Prostate gland (tissue), 2 donors: ENCODE measurements around the gene LIG3. TPM values are rescaled to one million over a fixed set of nuclear protein-coding genes. Genes with fewer than 3 reads are reported as not detected.

Experiments used
- DNase-seq: peaks from one replicate; pipeline ENCODE4 v3.0.0-alpha.2; 2019; ENCODE audit warnings: low spot score
- H3K27ac ChIP-seq, 2 donors: fragments of 200-600 bp; sonication (generic); 2 replicates each; pipeline ENCODE4 v1.5.1; 2017 to 2019
- H3K27me3 ChIP-seq: fragments of 200-600 bp; sonication (generic); replicated peaks from 2 replicates; pipeline ENCODE4 v1.5.1; 2019; ENCODE audit not compliant: insufficient read depth
- H3K36me3 ChIP-seq, 2 donors: fragments of 200-600 bp; sonication (generic); 1 replicate in 1 of 2; 2 replicates in 1 of 2; pipeline versions ENCODE4 v1.5.1 to v1.8.1; 2017 to 2019
- H3K4me1 ChIP-seq: fragments of 200-600 bp; sonication (generic); replicated peaks from 2 replicates; pipeline ENCODE4 v1.5.1; 2019
- H3K4me3 ChIP-seq, 2 donors: fragments of 200-600 bp; sonication (generic); 2 replicates each; pipeline ENCODE4 v1.5.1; 2017 to 2019
- H3K9me3 ChIP-seq: fragments of 200-600 bp; sonication (generic); 2 replicates; pipeline ENCODE4 v1.5.1; 2017
- POLR2A ChIP-seq: fragments of 450-650 bp; IDR thresholded peaks from one replicate; pipeline ENCODE4 v1.6.1; 2016; ENCODE audit warnings: antibody characterized with exemption, mild to moderate bottlenecking
- POLR2AphosphoS5 ChIP-seq: sonication (generic); formaldehyde crosslinking; IDR thresholded peaks from one replicate; pipeline ENCODE4 v1.6.1; 2017; ENCODE audit warnings: antibody characterized with exemption
- WGBS: methylation state at CpG from one replicate; pipeline ENCODE4 v1.1.5; 2018; 5-methylcytosine and 5-hydroxymethylcytosine counted together
- intact Hi-C: fragments of 100-400 bp; cut with DNase I; formaldehyde crosslinking; loops from one replicate; pipeline ENCODE4 v1.14.2; 2022
- total RNA-seq, 2 donors: library from RNA; depleted of rRNA; stranded (reverse); fragments of >200 nt; gene quantifications; one replicate each; pipeline ENCODE4 v1.1.0, GENCODE V29; 2016
- TF ChIP-seq, protein P1 (sequence below), 4 experiments: fragments of 200-600 bp in 2 of 4; fragments of 450-650 bp in 2 of 4; sonication (generic) in 2 of 4; IDR thresholded peaks; 1 replicate in 3 of 4; 2 replicates in 1 of 4; pipeline ENCODE4 v1.5.1; 2016 to 2019; ENCODE audit warnings: antibody characterized with exemption in 4 of 4, mild to moderate bottlenecking in 2 of 4, moderate library complexity in 2 of 4

The LIG3 gene
- total RNA-seq, 2 donors from 2014 or later, result 49.2 to 54.0 TPM

DNA sequence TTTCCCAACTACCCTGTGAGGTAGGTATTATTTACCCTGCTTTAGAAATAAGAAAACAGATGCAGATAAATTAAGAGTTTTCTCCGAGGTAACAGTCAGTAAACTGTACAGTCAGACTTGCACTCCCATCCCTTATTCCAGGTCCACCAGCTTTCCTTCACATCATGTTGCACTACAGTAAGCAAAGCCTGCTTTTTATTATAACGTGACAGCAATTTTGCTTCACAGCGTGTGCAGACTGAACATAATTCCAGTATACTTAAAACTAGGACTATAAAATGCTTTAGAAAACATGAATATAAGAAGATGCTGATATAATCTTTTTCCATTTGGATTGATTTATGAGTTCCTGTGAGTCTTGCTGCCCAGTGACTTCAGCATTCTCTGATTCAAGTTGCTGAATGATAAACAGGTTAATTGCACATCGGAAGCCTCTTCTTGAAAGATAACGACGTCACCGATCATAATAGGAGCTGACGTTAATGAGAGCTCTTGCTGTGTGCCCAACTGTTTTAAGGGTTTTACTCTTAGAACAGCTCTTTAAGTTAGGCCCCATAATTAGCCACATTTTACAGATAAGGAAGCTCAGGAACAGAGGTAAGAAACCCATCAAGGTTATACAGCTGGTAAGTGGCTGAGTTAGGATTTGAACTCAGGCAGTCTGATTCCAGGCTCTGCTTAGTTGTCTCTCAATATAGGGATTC is 1.4 kb downstream of the LIG3 start:
- whole genome bisulfite sequencing, result 5% methylated on average over 8 of the region's 8 CpGs
- no peak for TF ChIP-seq POLR2A
- no peak for TF ChIP-seq POLR2AphosphoS5
- TF ChIP-seq, protein P1, sequence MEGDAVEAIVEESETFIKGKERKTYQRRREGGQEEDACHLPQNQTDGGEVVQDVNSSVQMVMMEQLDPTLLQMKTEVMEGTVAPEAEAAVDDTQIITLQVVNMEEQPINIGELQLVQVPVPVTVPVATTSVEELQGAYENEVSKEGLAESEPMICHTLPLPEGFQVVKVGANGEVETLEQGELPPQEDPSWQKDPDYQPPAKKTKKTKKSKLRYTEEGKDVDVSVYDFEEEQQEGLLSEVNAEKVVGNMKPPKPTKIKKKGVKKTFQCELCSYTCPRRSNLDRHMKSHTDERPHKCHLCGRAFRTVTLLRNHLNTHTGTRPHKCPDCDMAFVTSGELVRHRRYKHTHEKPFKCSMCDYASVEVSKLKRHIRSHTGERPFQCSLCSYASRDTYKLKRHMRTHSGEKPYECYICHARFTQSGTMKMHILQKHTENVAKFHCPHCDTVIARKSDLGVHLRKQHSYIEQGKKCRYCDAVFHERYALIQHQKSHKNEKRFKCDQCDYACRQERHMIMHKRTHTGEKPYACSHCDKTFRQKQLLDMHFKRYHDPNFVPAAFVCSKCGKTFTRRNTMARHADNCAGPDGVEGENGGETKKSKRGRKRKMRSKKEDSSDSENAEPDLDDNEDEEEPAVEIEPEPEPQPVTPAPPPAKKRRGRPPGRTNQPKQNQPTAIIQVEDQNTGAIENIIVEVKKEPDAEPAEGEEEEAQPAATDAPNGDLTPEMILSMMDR (IDR thresholded peaks at IDR 0.05), result no peak
- Histone ChIP-seq H3K4me3 (peak overlapping the region; percentile 85 to 91), H3K27ac (peak overlapping the region; percentile 99 to 100), H3K36me3 (no peaks in the 10 kb centered on the region), H3K4me1 (no peaks in the 10 kb centered on the region), H3K9me3 (no peaks in the 10 kb centered on the region), H3K27me3 (no peaks in the 10 kb centered on the region)
- intact Hi-C loops, result loop anchor here (1.0 kb wide), 1 partner anchor 82 kb away; the partner anchor contains the start of gene RFFL
- no peak for DNase-seq

DNA sequence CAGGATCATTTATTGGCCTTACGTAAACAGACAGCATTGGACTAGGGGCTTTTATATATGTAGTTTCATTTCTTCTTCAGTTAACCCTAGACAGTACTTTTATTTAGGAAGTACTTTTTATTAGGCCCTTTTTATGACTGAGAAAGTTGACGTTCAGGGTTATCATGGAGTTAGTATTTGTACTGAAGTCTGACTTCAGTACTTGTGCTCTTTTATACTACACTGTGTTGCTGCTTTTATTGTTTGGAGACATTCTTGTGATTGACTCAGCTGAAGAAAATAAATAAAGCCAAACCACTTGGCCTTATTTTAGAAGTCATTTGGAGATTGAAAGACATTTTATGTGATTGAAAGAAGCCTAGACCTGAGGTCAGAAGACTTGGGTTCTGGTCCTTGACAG is 6.9 kb downstream of the LIG3 start:
- Histone ChIP-seq H3K4me3 (no peak overlapping the region), H3K36me3 (no peaks in the 10 kb centered on the region), H3K27ac (peak overlapping the region; percentile 45 to 75), H3K9me3 (no peaks in the 10 kb centered on the region), H3K4me1 (peaks cover 7% of the 10 kb centered on the region), H3K27me3 (no peaks in the 10 kb centered on the region)
- DNase-seq, result no peak
- 57% methylated on average over 2 of the region's 2 CpGs for WGBS
- no peak for TF ChIP-seq POLR2A
- peak; percentile 46 for TF ChIP-seq POLR2AphosphoS5
- intact Hi-C loops, result no loop called here

DNA sequence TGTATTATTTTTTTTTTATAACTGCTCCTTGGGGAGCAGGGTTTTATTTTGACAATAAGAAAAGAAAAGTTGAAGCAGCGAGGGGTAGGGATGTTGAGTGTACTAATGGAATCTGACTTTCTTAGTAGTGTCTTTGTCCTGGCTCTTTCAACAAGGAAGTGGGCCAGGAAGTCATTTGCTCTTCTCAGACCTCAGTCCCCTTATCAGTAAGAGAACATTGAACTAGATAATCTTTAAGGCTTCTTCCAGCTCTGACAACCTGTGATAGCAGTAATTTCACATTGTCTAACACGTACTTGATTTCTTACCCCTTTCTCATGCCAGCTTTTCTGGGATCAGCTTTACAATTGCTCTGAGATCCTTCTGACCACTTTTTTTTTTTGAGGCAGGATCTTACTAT is 8.3 kb downstream of the LIG3 start:
- WGBS, result 91% methylated on average over 2 of the region's 2 CpGs
- TF ChIP-seq POLR2AphosphoS5, result no peak
- TF ChIP-seq POLR2A, result no peak
- TF ChIP-seq, protein P1 (IDR thresholded peaks at IDR 0.05), result no peak
- no peaks in the 10 kb centered on the region for H3K9me3 ChIP-seq
- H3K27me3 ChIP-seq, result no peaks in the 10 kb centered on the region
- DNase-seq, result no peak
- intact Hi-C loops, result no loop called here
- no peaks in the 10 kb centered on the region for H3K36me3 ChIP-seq
- H3K4me3 ChIP-seq, result no peak overlapping the region
- H3K4me1 ChIP-seq, result peaks cover 7% of the 10 kb centered on the region
- peak overlapping the region; percentile 45 to 75 for H3K27ac ChIP-seq

DNA sequence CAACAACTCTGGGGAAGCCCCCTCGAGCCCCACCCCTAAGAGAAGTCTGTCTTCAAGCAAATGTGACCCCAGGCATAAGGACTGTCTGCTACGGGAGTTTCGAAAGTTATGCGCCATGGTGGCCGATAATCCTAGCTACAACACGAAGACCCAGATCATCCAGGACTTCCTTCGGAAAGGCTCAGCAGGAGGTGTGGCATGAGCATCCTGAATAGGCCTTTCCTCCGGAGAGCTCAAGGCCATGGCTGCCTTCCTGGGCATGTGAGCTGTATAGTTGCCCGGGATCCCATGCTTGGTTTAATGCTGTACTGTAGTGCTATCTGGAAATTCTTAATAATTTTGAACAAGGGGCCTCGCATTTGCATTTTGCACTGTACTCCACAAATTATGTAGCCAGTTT is 9.2 kb downstream of the LIG3 start:
- no peak for DNase-seq
- Histone ChIP-seq H3K4me1 (peaks cover 7% of the 10 kb centered on the region), H3K27me3 (no peaks in the 10 kb centered on the region), H3K9me3 (no peaks in the 10 kb centered on the region), H3K27ac (peak overlapping the region in 1 of 2 donors; percentile 75), H3K36me3 (no peaks in the 10 kb centered on the region), H3K4me3 (no peak overlapping the region)
- intact Hi-C loops, result no loop called here
- TF ChIP-seq POLR2AphosphoS5 (no peak), POLR2A (no peak)
- TF ChIP-seq, protein P1 (IDR thresholded peaks at IDR 0.05), result no peak
- WGBS, result 92% methylated on average over 10 of the region's 10 CpGs

DNA sequence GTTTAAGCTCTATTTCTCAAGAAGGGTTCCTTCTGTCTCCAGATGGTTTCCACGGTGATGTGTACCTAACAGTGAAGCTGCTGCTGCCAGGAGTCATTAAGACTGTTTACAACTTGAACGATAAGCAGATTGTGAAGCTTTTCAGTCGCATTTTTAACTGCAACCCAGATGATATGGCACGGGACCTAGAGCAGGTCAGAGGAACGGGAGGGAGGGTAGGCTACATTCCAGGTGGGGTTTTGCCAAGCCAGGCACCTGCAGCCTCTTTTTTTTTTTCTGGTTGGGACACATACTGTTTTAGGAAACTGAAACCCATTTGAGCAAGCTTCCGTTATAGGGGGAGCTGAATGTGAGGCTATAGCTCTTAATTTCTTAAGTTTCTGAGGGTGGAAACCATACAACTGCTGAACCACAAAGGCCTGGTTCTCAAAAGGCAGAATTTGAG is 10.6 kb downstream of the LIG3 start:
- no peaks in the 10 kb centered on the region for H3K9me3 ChIP-seq
- H3K27ac ChIP-seq, result peak overlapping the region; percentile 73 to 78
- DNase-seq, result peak; percentile 81
- peaks cover 7% of the 10 kb centered on the region for H3K4me1 ChIP-seq
- no peaks in the 10 kb centered on the region for H3K36me3 ChIP-seq
- WGBS, result 11% methylated on average over 6 of the region's 6 CpGs
- no peaks in the 10 kb centered on the region for H3K27me3 ChIP-seq
- TF ChIP-seq POLR2AphosphoS5, result peak; percentile 93
- TF ChIP-seq POLR2A, result no peak
- H3K4me3 ChIP-seq, result no peak overlapping the region
- intact Hi-C loops, result no loop called here

DNA sequence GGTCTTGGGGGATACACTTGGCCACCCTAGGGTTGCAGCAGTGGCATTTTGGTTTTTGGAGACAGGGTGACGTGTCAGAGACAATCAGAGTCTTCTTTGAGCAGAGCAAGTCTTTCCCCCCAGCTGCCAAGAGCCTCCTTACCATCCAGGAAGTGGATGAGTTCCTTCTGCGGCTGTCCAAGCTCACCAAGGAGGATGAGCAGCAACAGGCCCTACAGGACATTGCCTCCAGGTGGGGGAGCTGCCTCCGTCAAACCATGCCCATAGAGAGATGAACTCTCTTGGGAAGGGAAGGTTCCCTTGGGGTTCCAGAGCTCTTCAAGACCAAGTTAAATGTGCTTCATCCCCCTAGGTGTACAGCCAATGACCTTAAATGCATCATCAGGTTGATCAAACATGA is 11.3 kb downstream of the LIG3 start:
- TF ChIP-seq POLR2A (no peak), POLR2AphosphoS5 (no peak)
- TF ChIP-seq, protein P1 (IDR thresholded peaks at IDR 0.05), result no peak
- no peaks in the 10 kb centered on the region for H3K9me3 ChIP-seq
- 93% methylated on average over 3 of the region's 3 CpGs for WGBS
- peak overlapping the region; percentile 73 to 78 for H3K27ac ChIP-seq
- H3K4me1 ChIP-seq, result peaks cover 8% of the 10 kb centered on the region
- intact Hi-C loops, result no loop called here
- no peak overlapping the region for H3K4me3 ChIP-seq
- H3K27me3 ChIP-seq, result no peaks in the 10 kb centered on the region
- no peak for DNase-seq
- H3K36me3 ChIP-seq, result no peaks in the 10 kb centered on the region
